Esophagus (tissue), 2 donors: ENCODE data around the gene EPB41L3. TPM values are rescaled to one million over a fixed set of nuclear protein-coding genes. Genes with fewer than 3 reads are reported as not detected.

Source experiments
- H3K27ac ChIP-seq, 2 donors: one replicate each; pipeline ENCODE4 v1.5.1; 2013; ENCODE audit warnings: low read depth in 2 of 2, mild to moderate bottlenecking in 2 of 2, inconsistent platforms in 1 of 2, low read length in 1 of 2, moderate library complexity in 1 of 2
- H3K27me3 ChIP-seq, 2 donors: one replicate each; pipeline ENCODE4 v1.6.1; 2013; ENCODE audit warnings: low read length in 2 of 2, control low read depth in 1 of 2, mild to moderate bottlenecking in 1 of 2; ENCODE audit not compliant: insufficient read depth in 2 of 2, control insufficient read depth in 1 of 2
- H3K36me3 ChIP-seq, 2 donors: one replicate each; pipeline ENCODE4 v1.6.1; 2013; ENCODE audit warnings: low read length in 1 of 2; ENCODE audit not compliant: control insufficient read depth in 2 of 2, insufficient read depth in 2 of 2
- H3K4me1 ChIP-seq, 2 donors: one replicate each; pipeline ENCODE4 v1.6.1; 2013; ENCODE audit warnings: low read length in 1 of 2; ENCODE audit not compliant: control insufficient read depth in 2 of 2, insufficient read depth in 2 of 2
- H3K4me3 ChIP-seq, 2 donors: one replicate each; pipeline ENCODE4 v1.5.1; 2013; ENCODE audit warnings: low read length in 2 of 2, mild to moderate bottlenecking in 2 of 2, low read depth in 1 of 2, moderate library complexity in 1 of 2
- H3K9me3 ChIP-seq, 2 donors: one replicate each; pipeline ENCODE4 v1.6.1; 2013; ENCODE audit warnings: mild to moderate bottlenecking in 2 of 2, low read depth in 1 of 2, low read length in 1 of 2, moderate library complexity in 1 of 2; ENCODE audit not compliant: control insufficient read depth in 2 of 2, insufficient read depth in 1 of 2
- WGBS, 2 donors: extraction: QIAGEN DNeasy Blood & Tissue Kit; methylation state at CpG; one replicate each; pipeline ENCODE4 v1.1.7; 2013; 5-methylcytosine and 5-hydroxymethylcytosine counted together
- polyA plus RNA-seq, 2 donors: library from polyadenylated mRNA; stranded (reverse); fragments of 200-250 nt; gene quantifications; one replicate each; pipeline ENCODE4 v1.2.3, GENCODE V29; 2013
- donor health status: healthy with polysubstance abuse.
- donor health status: Bipolar disorder and iron deficiency.

Gene EPB41L3
- polyA plus RNA-seq, 2 donors = 13.6 to 28.7 TPM

DNA sequence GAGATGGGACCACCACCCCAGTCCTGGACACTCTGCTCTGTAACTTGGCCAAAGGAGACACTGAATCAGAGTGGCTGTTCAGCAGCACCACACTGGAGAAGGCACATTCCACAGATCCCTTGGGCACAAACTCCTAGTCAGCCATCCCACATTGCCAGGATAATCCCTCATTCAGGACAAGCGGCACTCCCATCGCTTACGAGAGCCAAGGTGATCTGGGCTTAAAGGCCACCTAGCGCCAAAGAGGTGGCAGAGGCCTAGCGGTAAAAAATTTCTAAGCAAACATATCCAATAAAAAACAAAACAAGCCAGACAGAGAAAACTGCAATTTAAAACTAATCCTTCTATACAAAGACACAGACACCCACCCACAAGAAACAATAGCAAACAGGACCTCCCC is 62.2 kb downstream of the EPB41L3 start:
- Histone ChIP-seq H3K9me3 (no peaks in the 10 kb centered on the region), H3K27ac (no peak overlapping the region), H3K4me3 (no peak overlapping the region), H3K27me3 (no peaks in the 10 kb centered on the region), H3K36me3 (no peaks in the 10 kb centered on the region), H3K4me1 (no peaks in the 10 kb centered on the region)
- WGBS, 2 donors = 98% methylated on average over 5 of the region's 5 CpGs

DNA sequence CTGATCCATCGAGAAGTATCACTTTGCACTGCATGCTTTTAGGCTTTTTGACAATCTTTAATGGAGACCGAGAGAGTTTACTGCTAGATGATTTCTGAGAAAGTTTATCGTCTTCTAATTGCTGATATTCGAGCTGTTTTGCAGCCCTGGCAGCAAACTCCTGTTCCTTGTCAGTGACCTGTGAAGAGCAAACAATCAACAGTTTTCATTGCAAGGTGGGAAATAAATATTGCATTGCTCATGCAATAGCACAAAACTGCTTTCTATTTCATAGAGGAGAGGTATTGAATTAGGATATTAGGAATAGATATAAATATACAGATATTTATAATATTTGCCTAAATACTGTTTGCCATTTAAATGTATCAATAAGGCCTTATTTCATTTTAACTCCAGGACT is 65.5 kb downstream of the EPB41L3 start:
- WGBS, 2 donors = 63 to 66% methylated on average over 4 of the region's 4 CpGs
- no peak overlapping the region for H3K4me3 ChIP-seq
- H3K4me1 ChIP-seq = no peaks in the 10 kb centered on the region
- no peaks in the 10 kb centered on the region for H3K27me3 ChIP-seq
- H3K36me3 ChIP-seq = no peaks in the 10 kb centered on the region
- H3K9me3 ChIP-seq = no peaks in the 10 kb centered on the region
- H3K27ac ChIP-seq = no peak overlapping the region

DNA sequence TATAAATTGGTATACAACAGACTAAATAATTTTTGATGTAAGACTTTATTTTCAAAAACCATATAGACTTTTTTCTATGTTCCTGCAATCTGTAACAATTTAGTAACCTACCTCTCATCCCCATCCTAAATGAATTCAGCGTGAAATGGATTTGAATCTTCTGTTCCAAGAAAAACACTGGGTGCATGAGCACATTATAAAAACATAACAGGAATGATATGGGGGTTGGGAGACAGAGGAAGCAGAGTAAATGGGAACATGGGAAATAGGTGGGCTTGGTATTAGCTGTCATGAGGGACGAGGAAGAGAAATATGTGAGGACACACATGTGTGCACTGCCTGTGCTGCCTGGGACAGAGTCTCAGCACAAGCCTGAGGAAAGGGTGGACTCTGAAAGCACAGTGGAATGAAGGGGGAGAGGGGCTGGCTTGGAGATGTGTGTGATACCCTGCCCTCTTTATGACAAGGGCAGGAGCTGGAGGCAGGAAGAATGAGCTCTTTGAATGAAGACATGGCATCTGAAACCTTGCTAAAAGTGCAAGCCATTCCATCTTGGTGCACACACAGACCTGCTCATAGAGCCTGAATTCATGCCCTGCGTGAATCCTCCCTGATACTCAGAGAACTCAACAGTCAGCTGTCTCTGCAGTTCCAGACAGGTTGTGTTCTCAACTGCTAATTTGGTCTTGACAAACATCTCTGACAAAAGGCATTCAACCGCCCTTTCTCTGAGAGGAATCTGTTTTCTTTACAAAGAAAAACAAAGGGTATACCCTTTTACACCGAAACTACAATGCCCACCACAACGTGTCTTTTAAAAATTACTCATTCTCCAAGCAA is 66.6 kb downstream of the EPB41L3 start:
- no peaks in the 10 kb centered on the region for H3K9me3 ChIP-seq
- 84% methylated on average over 6 of the region's 6 CpGs for WGBS, 2 donors
- H3K36me3 ChIP-seq = no peaks in the 10 kb centered on the region
- no peak overlapping the region for H3K27ac ChIP-seq
- H3K27me3 ChIP-seq = no peaks in the 10 kb centered on the region
- no peak overlapping the region for H3K4me3 ChIP-seq
- no peaks in the 10 kb centered on the region for H3K4me1 ChIP-seq

DNA sequence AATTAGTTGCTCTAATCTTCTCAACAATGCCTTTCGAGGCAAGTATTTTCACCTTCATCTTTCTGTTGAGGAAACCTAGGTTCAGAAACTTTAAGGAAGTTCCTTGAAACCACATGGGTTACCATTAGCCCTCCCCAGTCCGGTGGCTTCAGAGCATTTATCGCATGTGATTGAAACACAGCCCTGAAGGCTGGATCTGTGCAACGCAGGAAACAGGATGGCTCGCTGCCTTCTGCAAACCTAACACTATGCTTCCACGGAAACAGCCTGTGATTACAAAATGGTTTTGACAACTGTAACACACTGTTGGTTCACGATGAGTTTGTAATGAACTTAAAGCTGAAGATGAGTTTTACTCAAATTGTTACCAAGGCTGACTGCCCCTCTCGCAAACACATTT is 68.5 kb downstream of the EPB41L3 start:
- Histone ChIP-seq H3K4me1 (no peaks in the 10 kb centered on the region), H3K4me3 (no peak overlapping the region), H3K27me3 (no peaks in the 10 kb centered on the region), H3K9me3 (no peaks in the 10 kb centered on the region), H3K27ac (no peak overlapping the region), H3K36me3 (no peaks in the 10 kb centered on the region)
- WGBS, 2 donors = 49 to 57% methylated on average over 8 of the region's 8 CpGs

DNA sequence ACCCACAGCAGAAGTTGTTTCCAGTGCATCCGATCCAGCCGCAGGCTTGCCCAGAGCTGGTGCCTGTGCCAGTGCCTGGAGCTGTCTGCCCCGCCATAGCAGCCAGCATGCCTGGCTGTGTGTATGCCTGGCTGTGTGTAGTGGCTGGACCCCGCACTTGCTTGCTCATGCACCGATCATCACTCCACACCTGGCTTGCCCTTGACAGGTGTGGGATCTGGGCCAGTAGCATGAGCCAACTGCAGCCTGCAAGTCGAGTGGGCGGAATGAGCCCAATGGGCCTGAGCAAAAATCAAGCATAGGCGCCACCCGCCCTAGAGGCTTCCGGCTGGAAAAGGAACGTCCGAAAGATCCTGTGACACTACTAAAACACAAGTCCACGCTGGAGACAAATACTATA is 74.5 kb downstream of the EPB41L3 start:
- Histone ChIP-seq H3K36me3 (no peaks in the 10 kb centered on the region), H3K27ac (no peak overlapping the region), H3K4me1 (peaks cover 0 to 6% of the 10 kb centered on the region in 2 donors), H3K9me3 (peaks cover 0 to 2% of the 10 kb centered on the region in 2 donors), H3K4me3 (no peak overlapping the region), H3K27me3 (no peaks in the 10 kb centered on the region)
- WGBS, 2 donors = 49 to 78% methylated on average over 13 of the region's 13 CpGs

DNA sequence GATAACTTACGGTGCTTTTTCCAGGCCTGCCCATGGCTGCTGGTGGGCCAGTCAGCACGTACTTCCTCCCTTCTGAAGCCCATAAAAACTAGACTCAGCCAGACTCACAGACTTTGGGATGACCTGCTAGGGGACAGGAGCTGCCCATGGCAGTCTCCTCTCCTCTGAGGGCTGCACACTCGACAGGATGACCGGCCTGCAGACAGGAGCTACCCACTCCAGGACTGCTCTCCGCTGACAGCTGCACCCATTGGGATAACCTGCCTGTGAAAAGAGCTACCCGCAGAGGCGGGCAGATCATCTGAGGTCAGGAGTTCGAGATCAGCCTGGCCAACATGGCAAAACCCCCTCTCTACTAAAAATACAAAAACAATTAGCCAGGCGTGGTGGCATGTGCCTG is 75.4 kb downstream of the EPB41L3 start:
- H3K36me3 ChIP-seq = no peaks in the 10 kb centered on the region
- H3K4me1 ChIP-seq = peaks cover 0 to 9% of the 10 kb centered on the region in 2 donors
- 89 to 94% methylated on average over 9 of the region's 9 CpGs for WGBS, 2 donors
- H3K27me3 ChIP-seq = no peaks in the 10 kb centered on the region
- H3K9me3 ChIP-seq = peaks cover 0 to 2% of the 10 kb centered on the region in 2 donors
- no peak overlapping the region for H3K4me3 ChIP-seq
- no peak overlapping the region for H3K27ac ChIP-seq

DNA sequence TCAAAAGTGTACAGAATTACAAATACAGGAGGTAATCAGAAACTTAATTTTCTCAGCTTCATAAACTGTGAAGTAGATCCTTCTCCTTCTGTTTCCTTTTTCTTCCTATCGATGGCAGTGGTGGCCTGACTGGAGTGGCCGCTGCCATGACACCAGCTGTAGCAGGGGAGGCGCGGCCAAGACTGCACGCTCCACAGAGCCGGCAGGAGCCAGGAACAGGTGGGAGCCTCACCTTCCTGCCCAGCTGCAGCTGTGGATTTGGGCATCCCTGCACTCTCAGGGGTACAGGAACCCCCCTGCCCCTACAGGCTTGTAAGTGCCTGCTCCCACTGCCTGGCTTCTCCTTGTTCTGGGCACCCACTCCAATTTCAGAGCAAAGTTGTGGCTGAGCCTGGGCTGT is 76.1 kb downstream of the EPB41L3 start:
- Histone ChIP-seq H3K9me3 (peaks cover 0 to 2% of the 10 kb centered on the region in 2 donors), H3K4me1 (peaks cover 0 to 9% of the 10 kb centered on the region in 2 donors), H3K4me3 (no peak overlapping the region), H3K36me3 (no peaks in the 10 kb centered on the region), H3K27ac (no peak overlapping the region), H3K27me3 (no peaks in the 10 kb centered on the region)
- 88 to 92% methylated on average over 6 of the region's 6 CpGs for WGBS, 2 donors

DNA sequence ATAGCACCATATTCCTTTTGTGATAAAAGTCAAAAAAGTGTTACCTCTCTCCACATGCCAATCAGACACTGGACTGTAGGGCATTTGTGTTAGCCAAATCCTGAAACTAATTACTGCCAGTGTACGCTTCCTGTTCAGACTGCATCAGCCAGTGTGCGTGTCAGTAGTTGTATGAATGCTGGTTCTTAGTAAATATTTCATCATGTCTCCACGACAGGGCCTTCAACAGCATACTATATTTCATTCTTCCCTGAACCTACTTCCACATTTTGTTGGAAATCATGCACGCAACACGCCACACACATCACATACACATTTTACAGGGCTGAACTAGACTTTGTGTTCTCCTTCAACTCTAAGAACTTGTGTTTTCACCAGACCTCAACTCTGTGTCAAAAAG is 77.5 kb downstream of the EPB41L3 start:
- 63 to 66% methylated on average over 5 of the region's 5 CpGs for WGBS, 2 donors
- no peaks in the 10 kb centered on the region for H3K36me3 ChIP-seq
- H3K27me3 ChIP-seq = no peaks in the 10 kb centered on the region
- peaks cover 0 to 2% of the 10 kb centered on the region in 2 donors for H3K9me3 ChIP-seq
- peaks cover 0 to 9% of the 10 kb centered on the region in 2 donors for H3K4me1 ChIP-seq
- no peak overlapping the region for H3K4me3 ChIP-seq
- H3K27ac ChIP-seq = no peak overlapping the region

DNA sequence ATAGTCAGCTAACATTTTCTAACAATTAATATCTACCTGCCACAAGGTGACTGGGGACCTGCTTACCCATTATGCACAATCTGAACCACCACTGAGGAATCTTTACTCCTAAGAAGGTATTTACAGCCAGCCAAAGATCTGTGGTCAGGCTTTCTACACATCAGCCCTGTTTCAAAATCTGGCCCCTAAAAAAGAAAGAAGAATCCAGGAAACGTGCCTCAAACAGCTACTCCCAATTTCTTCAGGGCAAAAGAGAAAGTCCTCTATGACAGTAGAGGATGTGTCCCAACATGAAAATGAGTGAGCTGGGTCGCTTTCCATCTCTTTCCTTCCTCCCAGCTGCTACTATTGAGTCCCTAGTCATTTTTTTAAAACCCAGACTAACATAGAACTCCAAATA is 79.5 kb downstream of the EPB41L3 start:
- Histone ChIP-seq H3K27ac (no peak overlapping the region), H3K9me3 (peaks cover 0 to 2% of the 10 kb centered on the region in 2 donors), H3K27me3 (peaks cover 0 to 2% of the 10 kb centered on the region in 2 donors), H3K4me1 (peaks cover 0 to 7% of the 10 kb centered on the region in 2 donors), H3K36me3 (no peaks in the 10 kb centered on the region), H3K4me3 (no peak overlapping the region)
- 35 to 57% methylated on average over 2 of the region's 2 CpGs for WGBS, 2 donors

DNA sequence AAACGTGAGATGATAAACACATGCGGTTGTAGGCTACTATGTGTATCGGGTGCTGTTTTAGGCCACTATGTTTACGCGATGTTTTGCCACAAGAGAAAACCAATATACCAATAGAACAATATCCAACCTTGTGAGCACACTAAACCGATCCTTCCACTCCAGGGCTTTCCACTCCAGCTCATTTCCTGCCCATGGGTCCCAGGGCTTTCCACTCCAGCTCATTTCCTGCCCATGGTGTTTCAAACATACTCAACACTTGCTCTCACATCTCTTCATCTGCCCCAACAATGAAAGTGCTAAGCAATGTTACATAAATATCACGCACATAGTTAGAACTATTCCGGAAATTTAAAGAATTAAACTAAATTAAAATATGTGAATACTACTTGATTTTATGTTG is 80.0 kb downstream of the EPB41L3 start:
- Histone ChIP-seq H3K4me3 (no peak overlapping the region), H3K36me3 (no peaks in the 10 kb centered on the region), H3K4me1 (peaks cover 0 to 3% of the 10 kb centered on the region in 2 donors), H3K27ac (no peak overlapping the region), H3K27me3 (peaks cover 0 to 2% of the 10 kb centered on the region in 2 donors), H3K9me3 (peaks cover 0 to 2% of the 10 kb centered on the region in 2 donors)
- 87 to 90% methylated on average over 8 of the region's 8 CpGs for WGBS, 2 donors
